Posterior cingulate gyrus (tissue), 11 donors: Measurements from ENCODE around the gene TFPI2.

Experiments
- DNase-seq, 10 donors: peaks; one replicate each; pipeline versions ENCODE4 v3.0.0 to v3.0.0-alpha.2; 2020 to 2021; ENCODE audit warnings: mixed read lengths in 3 of 10
- intact Hi-C: fragments of 100-400 bp; cut with DNase I; formaldehyde crosslinking; loops from one replicate; pipeline ENCODE4 v1.15.1; 2023

Gene TFPI2

DNA sequence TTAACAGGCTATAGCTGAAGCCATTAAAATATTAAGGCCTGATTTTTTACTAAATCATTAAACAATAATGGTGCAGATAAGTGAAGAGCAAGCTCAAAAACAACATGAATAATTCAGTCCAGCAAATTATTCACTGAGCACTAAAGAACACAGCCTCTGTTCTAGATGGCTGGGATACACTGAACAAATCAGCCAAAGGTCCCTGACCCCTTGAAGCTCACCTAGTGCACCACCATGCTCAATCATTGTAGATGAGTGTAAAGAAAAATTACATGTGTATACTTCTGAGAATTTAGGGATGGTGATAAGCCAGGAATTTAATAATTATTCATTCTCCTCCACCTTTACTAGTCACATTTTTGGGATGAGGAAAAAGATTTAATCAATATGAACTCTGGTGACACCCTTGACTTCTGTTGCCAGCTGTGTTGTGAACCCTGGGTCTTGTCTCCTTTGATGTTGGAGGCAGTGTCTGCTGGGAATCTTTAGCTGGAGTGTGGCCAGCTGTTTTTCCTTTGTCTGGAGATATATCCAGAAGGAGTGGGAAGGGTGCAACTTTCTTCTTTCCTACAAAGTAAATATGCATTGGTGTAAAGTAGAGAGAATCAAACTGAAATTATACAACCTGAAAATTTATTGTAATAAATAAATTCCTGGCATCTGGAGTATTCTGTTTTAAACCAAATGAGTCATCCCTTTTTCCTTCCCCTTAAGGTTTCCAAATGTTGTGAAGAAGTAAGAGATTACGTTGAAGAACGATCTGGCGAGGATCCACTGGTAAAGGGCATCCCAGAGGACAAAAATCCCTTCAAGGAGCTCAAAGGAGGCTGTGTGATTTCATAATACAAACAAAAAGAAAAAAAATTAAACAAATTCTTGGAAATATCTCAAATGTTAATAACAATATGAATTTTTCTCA, 19.8 kb upstream of the TFPI2 start:
- intact Hi-C loops = no loop called here
- DNase-seq = no peak

- intact Hi-C loops = no loop called here
- no peak for DNase-seq
Observed at GRCh38 chr7:93906267-93906666, 15.7 kb upstream of the TFPI2 start, which contains the start of gene GNGT1. Gene GNGT1, plus strand, starts transcription at chr7:93906567. Its CDS starts 180 bp downstream, at chr7:93906747.

DNA sequence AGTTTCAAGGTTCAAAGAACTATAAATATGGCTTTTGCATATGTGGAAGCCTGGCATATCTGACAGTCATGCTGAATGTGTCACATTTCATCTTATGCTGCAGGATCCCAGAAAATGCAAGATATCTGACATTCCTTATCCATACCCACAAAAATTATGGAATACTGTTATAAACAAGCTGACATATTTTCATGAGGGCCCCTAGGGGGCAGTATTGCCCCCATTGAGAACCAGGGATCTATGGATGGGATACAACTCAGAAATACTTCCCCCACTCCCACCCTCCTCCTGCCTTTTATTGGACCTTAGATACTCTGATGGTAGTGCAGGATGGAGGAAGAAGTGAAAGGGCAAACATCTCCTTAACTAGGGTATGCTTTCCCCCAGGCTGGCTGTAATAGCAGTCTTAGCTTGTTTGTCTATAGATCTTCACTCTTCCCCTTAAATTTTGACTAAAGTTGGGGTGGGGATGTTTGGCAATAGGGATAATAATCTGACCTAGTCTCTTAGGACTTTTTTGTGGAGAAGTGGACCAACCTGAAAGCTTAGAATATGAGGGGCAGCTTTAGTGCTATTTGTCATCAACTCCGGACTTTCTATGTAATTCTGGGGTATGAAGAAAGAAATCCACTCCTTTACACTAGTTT, 12.3 kb upstream of the TFPI2 start:
- no peak for DNase-seq

GRCh38 chr7:93897680-93898079, 7.1 kb upstream of the TFPI2 start:
- DNase-seq = no peak
- intact Hi-C loops = no loop called here

More for the DNA sequence above, 12.3 kb upstream of the TFPI2 start:
- intact Hi-C loops = loop anchor here (2.0 kb wide), 1 partner anchor 184 kb away; no protein-coding TSS in a partner anchor

DNA sequence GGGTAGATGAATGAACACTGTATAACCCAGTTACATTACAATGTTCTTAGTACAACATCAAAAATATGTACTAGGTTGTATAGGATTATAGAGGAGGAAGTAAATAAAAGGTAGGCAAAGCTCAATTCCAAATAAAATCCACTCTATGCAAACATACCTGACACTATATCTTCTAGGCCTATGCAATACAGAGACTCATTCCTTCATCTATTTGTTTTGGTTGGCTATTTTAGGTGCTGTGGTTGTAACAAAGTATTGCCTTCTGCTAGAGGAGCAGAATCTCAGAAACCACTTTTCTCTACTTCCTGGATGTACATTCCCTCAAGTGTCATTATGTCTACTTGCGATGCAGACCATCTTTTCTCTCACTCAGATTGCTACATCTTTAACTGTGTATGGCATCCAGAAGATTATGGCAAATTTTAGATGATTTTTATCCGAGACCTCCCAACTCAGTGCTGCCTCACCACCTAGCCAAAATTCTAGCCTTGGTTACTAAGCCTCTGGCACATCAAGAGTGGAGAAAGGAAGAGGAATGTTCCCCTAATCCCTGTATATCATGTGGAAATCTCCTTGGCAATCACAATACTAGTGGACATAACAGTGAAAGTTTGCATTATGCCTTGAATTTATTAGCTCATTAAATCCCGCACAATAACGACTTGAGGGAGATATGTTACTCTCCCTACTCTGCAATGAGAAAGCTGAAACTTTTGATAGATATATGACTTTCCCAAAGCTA, 5.5 kb upstream of the TFPI2 start:
- DNase-seq = no peak
- intact Hi-C loops = no loop called here

- intact Hi-C loops = no loop called here
- DNase-seq = no peak
Observed at GRCh38 chr7:93894966-93895640, 4.5 kb upstream of the TFPI2 start.

DNA sequence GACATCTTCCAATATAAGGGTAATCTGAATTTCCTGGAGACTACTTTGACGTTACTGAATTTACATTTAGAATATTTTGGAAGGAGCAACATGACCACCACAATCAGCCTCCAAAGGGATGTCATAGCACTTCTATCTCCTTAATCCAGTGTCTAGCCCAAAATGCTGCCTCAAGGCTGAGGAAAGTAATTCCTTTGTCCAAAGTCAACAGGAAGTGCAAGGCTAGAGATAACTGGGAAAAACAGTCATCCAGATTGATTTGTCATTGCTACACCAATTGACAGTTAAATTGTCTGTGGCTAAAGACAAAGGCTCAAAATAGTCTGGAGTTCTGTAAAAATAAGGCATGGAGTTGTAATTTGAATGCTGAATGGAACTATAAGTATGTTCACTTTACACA, 3.9 kb upstream of the TFPI2 start:
- no peak for DNase-seq
- intact Hi-C loops = no loop called here

DNA sequence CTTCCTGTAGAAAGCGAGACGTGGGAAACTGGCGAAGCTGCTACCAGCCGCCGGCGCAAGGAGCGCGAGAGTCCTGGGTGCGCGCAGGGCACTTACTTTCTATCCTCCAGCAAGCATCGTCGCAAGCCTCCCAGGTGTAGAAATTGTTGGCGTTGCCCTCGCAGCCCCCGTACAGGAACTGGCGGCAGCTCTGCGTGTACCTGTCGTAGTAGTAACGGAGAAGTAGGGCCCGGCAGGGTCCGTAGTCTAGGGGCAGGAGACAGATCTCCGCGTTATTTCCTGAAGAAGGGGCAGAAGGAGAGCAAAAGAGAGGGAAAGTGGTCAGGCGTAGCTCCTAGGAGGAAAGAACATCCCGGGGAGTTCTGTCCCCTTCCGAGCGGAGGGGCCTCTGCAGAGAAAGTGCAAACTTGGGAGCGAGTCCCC, 501 bp downstream of the TFPI2 start:
- intact Hi-C loops = no loop called here
- peak in 4 of 10 donors; percentile 8 to 75 (median 70) for DNase-seq

- no peak for DNase-seq
- intact Hi-C loops = no loop called here
Observed at GRCh38 chr7:93889261-93889660, 1.3 kb downstream of the TFPI2 start.

- intact Hi-C loops = no loop called here
- DNase-seq = no peak
Observed at GRCh38 chr7:93884541-93884940, 6.0 kb downstream of the TFPI2 start.

DNA sequence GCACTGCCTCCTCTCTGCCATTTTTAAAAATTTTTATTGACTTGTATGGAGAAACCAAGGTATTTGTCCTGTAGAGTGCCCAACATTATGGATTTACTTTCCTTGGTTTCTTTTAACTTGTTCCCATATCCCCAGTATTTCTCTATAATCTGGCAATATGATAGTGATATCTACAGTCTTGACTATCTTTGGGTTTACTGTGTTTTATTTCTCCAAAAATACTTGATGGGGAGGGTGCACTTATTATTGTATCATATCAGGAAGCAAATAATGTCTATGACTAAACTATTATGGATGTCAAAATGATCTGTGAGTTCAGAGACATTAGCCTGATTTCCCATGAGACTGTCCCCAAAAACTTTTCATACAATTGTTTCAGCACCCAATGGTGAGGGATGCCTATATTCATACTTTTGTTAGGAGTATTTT, 6.6 kb downstream of the TFPI2 start:
- intact Hi-C loops = no loop called here
- DNase-seq = no peak

DNA sequence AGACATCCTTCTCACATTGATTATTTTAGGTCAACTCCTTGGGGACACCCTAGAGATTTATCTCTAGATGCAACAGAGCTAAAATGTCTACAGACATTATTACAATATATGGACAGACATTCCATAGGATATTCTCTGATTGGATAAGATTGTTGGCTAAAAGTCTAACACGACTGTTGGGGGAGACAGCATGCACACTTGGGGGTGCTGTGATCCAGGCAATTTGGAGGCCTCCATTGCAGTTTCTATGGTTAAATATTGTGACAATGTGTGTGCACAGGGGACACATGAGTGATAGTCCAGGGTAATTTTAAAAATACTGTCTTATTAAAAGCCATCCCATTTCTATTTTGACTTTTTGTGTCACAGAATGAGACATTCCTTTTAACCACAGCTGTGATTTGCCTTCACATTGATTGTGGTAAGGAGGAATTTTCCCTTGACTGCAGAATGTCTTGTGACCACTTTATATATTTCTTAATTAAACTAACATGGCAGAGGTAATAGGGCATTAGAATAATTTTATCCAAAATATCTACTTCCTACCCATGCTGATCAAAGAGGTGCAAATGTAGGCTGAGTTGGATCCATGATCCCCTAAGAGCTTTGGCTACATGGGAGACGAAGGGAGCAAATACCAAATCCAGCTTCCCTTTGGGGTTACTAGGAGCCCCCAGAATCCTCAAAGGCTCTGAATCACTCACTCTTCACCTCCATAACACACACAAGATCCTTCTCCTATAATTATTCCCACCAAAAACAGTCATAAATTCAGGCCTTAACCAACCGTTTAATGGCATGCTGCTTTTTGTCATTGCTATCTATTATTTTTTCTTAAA, 7.3 kb downstream of the TFPI2 start:
- DNase-seq = no peak
- intact Hi-C loops = no loop called here

GRCh38 chr7:93882468-93882867, 8.1 kb downstream of the TFPI2 start:
- DNase-seq = no peak
- intact Hi-C loops = no loop called here

GRCh38 chr7:93879356-93879755, 11.2 kb downstream of the TFPI2 start:
- DNase-seq = no peak
- intact Hi-C loops = no loop called here

DNA sequence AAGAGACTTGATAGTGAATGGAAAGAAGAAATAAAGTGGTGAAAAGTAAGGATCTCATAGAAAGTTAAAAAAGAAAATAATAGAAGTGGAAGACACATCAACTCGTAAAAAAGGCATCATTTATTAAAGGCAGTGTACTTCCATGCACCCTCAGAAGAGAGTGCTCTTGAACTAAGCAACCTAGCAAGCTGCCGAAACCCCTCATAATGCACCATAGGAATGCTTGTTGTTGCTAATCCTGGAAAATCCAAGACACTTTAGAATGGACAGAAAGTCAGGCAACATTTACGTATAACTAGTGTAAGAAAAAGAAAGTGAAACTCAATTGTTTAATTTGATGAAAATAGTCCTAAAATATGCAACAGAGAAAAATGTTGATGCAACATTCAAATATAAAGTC, 12.8 kb downstream of the TFPI2 start:
- intact Hi-C loops = no loop called here
- no peak for DNase-seq

GRCh38 chr7:93873998-93874574, 16.5 kb downstream of the TFPI2 start:
- DNase-seq = no peak
- intact Hi-C loops = no loop called here

GRCh38 chr7:93866886-93867285, 23.7 kb downstream of the TFPI2 start:
- intact Hi-C loops = no loop called here
- no peak for DNase-seq

DNA sequence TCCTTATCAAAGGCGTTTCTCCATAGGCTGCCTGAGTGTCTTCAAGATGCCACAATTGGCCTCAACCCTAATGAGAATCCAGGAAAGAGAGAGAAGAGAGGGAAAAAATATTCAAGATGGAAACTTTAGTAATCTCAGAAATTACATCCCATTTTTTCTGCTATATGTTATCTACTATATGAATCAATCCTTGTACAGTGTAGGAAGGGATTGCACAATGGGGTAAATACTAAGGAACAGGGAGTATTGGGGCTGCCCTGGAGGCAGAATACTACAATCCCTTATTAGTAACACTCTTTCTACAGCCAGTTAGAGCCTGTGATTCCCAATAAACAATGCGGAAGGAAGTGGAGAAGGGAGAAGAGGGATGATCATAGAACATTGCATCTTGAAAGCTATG, 27.9 kb downstream of the TFPI2 start:
- intact Hi-C loops = no loop called here
- DNase-seq = no peak

- intact Hi-C loops = no loop called here
- no peak for DNase-seq
Observed at GRCh38 chr7:93861325-93861949, 29.1 kb downstream of the TFPI2 start.
